ENCODE results near the gene UXS1. TPM values are rescaled to one million over a fixed set of nuclear protein-coding genes. Genes with fewer than 3 reads are reported as not detected.

UXS1 gene
- total and polyA plus RNA-seq, 3 donors from 2014 or later = 51.3 to 95.1 (median 76.6) TPM

- no peak for DNase-seq
- no peaks in the 10 kb centered on the region for H3K4me1 ChIP-seq
- no peaks in the 10 kb centered on the region for H3K27me3 ChIP-seq
- WGBS, 2 donors = 74 to 79% methylated on average over 9 of the region's 9 CpGs
- intact Hi-C loops (cut with DNase I; ENCODE audit: low total_unique reads) = no loop called here
- no peaks in the 10 kb centered on the region for H3K9me3 ChIP-seq
- no peak overlapping the region for H3K27ac ChIP-seq
- no peak overlapping the region for H3K4me3 ChIP-seq
- H3K36me3 ChIP-seq (ENCODE audit: low read depth, missing control alignments) = no peaks in the 10 kb centered on the region
- TF ChIP-seq POLR2A (IDR thresholded peaks at IDR 0.05) = no peak
- no peak for TF ChIP-seq CTCF (IDR thresholded peaks at IDR 0.05)
Measured at GRCh38 chr2:106061611-106062349, 132.3 kb downstream of the UXS1 start.

GRCh38 chr2:106059416-106060065, 134.6 kb downstream of the UXS1 start:
- Histone ChIP-seq H3K27me3 (no peaks in the 10 kb centered on the region), H3K4me1 (no peaks in the 10 kb centered on the region), H3K4me3 (no peak overlapping the region), H3K36me3 (ENCODE audit: low read depth, missing control alignments) (no peaks in the 10 kb centered on the region), H3K27ac (no peak overlapping the region), H3K9me3 (no peaks in the 10 kb centered on the region)
- TF ChIP-seq POLR2A (IDR thresholded peaks at IDR 0.05) (no peak), CTCF (IDR thresholded peaks at IDR 0.05) (no peak)
- 67 to 70% methylated on average over 6 of the region's 6 CpGs for WGBS, 2 donors
- DNase-seq = no peak
- intact Hi-C loops (cut with DNase I; ENCODE audit: low total_unique reads) = no loop called here

DNA sequence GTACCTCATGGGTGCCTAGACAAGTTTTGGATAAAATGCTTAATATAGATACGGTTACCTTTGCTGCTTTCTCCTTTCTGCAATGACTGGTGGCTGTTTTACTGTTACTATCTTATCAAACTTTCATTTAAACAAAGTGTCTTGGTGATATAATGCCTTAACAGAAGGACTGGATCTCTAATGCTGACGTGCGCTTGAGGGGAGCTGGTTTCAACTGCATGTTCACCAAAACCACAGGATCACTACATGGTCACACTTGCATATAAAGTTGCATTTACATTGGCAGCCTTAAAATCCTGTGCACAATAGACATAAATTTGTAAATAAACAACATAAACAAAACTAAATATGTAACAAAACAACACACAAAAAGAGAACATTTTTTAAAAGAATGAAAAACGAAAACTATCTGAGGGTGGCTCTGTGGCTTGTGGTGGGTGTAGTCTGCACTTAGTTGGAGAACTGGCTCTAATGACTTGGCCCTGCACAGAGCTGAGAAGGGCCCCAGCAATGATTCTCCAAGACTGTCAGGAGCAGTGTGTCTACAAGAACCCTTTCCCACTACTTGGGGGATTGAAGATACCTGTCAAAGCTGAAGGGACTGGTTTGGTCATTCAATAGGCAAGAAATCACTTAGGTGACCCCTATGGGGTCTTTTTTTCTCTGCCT, 135.5 kb downstream of the UXS1 start:
- Histone ChIP-seq H3K27me3 (no peaks in the 10 kb centered on the region), H3K36me3 (ENCODE audit: low read depth, missing control alignments) (no peaks in the 10 kb centered on the region), H3K4me1 (no peaks in the 10 kb centered on the region), H3K9me3 (no peaks in the 10 kb centered on the region), H3K27ac (no peak overlapping the region), H3K4me3 (no peak overlapping the region)
- DNase-seq = no peak
- WGBS, 2 donors = 86 to 89% methylated on average over 4 of the region's 4 CpGs
- TF ChIP-seq CTCF (IDR thresholded peaks at IDR 0.05) (no peak), POLR2A (IDR thresholded peaks at IDR 0.05) (no peak)
- intact Hi-C loops (cut with DNase I; ENCODE audit: low total_unique reads) = no loop called here

DNA sequence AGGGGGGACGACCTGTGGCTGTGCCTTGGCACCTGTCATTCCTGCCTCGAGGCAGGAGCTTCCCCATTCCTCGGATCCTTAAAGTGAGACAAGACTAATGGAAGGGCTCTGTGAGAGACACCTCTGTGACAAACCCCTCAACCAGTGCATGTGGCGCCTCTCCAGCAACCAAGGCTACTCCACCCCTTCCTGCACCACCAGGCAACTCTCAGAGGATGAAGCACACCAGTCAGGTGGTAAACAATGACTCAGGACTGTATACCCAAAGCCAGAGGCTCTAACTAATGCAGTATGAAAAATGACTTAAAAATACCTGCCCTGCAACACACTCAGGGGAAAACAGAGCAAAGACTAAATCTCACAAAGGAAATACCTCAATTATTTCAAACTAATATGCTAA, 136.9 kb downstream of the UXS1 start:
- no peak overlapping the region for H3K27ac ChIP-seq
- H3K4me1 ChIP-seq = no peaks in the 10 kb centered on the region
- no peak for TF ChIP-seq CTCF (IDR thresholded peaks at IDR 0.05)
- no peak for TF ChIP-seq POLR2A (IDR thresholded peaks at IDR 0.05)
- no peaks in the 10 kb centered on the region for H3K36me3 ChIP-seq (ENCODE audit: low read depth, missing control alignments)
- no peaks in the 10 kb centered on the region for H3K9me3 ChIP-seq
- no peak overlapping the region for H3K4me3 ChIP-seq
- H3K27me3 ChIP-seq = no peaks in the 10 kb centered on the region
- no peak for DNase-seq
- intact Hi-C loops (cut with DNase I; ENCODE audit: low total_unique reads) = no loop called here
- 76 to 84% methylated on average over 4 of the region's 4 CpGs for WGBS, 2 donors
